Measurements from ENCODE around the gene OAS2.

- TF ChIP-seq CTCF (IDR thresholded peaks at IDR 0.05; ENCODE audit: poor library complexity, severe bottlenecking) (no peak), POLR2AphosphoS5 (IDR thresholded peaks at IDR 0.05) (no peak), RAD21 (conservative IDR thresholded peaks at IDR 0.05) (no peak), SMC3 (conservative IDR thresholded peaks at IDR 0.05; ENCODE audit: poor library complexity) (no peak), EP300 (conservative IDR thresholded peaks at IDR 0.05; ENCODE audit: poor library complexity, severe bottlenecking) (no peak)
Measured at GRCh38 chr12:112979041-112979680, 842 bp downstream of the OAS2 start.

Data from neural cell (in vitro differentiated cells).